Stimulated activated naive B cell treated with anti-CD40 and anti-IgM and Interleukin-4, amounts not matched to agents 10 μg/mL and 1 μg/mL and 100 μg/mL, for 72 hours (primary cell): ENCODE measurements around the gene UTY.

Experiments used
- ATAC-seq, 2 donors: fragments of 150-1000 bp; cut with Tn5 transposase; replicated peaks; 2 replicates each; pipeline ENCODE4 v1.10.0; 2021; ENCODE audit warnings: moderate library complexity in 1 of 2
- DNase-seq: peaks from one replicate; pipeline ENCODE4 v3.0.0; 2021
- H3K27ac Mint-ChIP-seq: one replicate; pipeline ENCODE4 v1.8.0; 2022; ENCODE audit warnings: mild to moderate bottlenecking, mixed read lengths
- H3K27me3 Mint-ChIP-seq, 2 donors: one replicate each; pipeline ENCODE4 v1.8.0; 2022; ENCODE audit warnings: mixed read lengths in 2 of 2
- H3K36me3 Mint-ChIP-seq, 2 donors: one replicate each; pipeline ENCODE4 v1.8.0; 2022; ENCODE audit warnings: mixed read lengths in 2 of 2, mild to moderate bottlenecking in 1 of 2
- H3K4me1 Mint-ChIP-seq, 2 donors: one replicate each; pipeline ENCODE4 v1.8.0; 2022; ENCODE audit warnings: mixed read lengths in 2 of 2, mild to moderate bottlenecking in 1 of 2
- H3K4me3 Mint-ChIP-seq, 2 donors: one replicate each; pipeline ENCODE4 v1.8.0; 2022; ENCODE audit warnings: mild to moderate bottlenecking in 2 of 2, mixed read lengths in 2 of 2, moderate library complexity in 1 of 2
- H3K9me3 Mint-ChIP-seq, 2 donors: one replicate each; pipeline ENCODE4 v1.8.0; 2022; ENCODE audit warnings: mixed read lengths in 2 of 2, mild to moderate bottlenecking in 1 of 2

Gene UTY

DNA sequence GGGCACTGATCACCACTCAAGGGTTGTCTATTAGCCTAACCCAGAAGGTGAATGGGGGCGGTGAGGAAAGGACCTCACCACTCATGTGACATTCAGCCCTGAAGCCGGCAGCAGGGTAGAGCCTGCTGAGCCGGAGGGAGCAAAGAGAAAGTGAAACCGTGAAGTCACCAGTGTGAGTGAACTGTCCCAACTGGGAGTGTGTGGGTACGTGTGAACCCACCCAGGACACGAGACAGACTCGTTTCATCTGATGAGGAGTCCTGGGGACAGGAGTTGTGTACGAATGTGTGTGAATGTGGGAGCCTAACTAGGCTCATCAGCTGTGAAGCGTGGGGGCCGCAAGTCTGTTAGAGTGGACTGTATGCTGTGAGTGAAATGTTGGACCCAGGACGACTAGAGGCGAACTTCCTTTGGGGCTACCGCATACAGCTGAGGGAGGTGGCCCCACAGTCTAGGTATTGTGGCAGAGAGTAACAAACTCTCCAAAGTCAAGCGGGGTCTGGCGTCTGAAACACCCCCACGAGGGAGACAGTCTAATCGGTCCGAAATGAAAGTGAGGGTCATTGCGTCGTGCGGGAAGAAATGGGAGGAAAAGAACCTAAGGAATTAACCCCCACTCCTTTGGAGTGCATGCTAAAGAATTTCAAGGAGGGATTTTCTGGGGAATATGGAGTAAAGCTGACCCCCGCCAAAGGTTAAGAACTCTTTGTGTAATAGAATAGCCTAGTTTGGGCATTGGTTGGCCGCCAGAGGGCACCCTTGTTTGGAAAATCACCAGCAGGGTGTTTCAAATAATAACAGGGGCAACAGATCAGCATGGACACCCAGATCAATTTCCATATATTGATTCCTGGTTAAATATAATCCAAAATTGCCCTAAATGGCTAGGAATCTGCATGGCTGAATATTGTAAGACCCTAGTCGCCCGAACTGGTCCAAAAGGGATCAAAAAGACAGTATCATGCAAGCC is 43.6 kb downstream of the UTY start:
- no peak overlapping the region for H3K27ac Mint-ChIP-seq
- DNase-seq = no peak
- ATAC-seq = peak in 1 of 2 donors; percentile 95
- H3K4me1 Mint-ChIP-seq = peaks cover 0 to 34% of the 10 kb centered on the region in 2 donors
- H3K27me3 Mint-ChIP-seq = no peaks in the 10 kb centered on the region
- peaks cover 0 to 33% of the 10 kb centered on the region in 2 donors for H3K36me3 Mint-ChIP-seq
- peaks cover 0 to 4% of the 10 kb centered on the region in 2 donors for H3K9me3 Mint-ChIP-seq
- peak overlapping the region in 1 of 2 donors; percentile 93 for H3K4me3 Mint-ChIP-seq

DNA sequence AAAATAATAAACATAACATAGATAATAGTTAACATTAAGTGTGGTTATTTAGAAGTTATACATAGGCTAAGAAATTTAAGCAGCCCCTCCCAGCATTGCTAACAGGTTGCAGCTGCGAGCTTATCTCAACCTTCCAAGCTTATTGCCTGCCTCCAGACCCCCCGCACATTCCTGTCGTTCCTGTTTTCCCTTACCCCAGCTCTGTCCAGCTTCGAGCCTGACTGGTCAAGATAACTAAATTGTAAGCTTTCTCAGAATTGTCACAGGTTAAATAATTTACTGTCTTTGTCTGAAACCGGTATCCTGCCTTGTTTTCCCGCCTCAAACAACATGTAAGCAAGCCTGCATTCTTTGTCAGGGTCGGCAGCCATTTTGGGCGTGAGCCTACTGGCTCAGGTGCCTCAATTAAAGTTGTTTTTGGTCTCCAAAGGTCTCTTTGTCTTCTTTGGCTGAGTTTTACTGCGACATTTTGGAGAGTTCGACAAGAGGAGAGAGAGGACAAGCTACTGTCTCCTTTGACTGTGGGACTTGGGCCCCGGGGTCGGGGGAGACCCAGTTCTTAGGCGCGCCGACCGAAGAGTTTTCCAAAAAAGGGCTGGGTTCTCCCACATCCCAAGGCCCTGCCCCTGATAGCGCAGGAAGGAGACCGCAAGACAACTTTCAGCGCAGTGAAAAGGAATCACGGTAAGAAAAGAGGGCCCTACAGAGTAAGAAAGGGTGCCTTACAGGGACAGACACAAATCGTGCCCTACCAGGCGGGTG is 44.4 kb downstream of the UTY start:
- DNase-seq (no peak), ATAC-seq (no peak)
- no peaks in the 10 kb centered on the region for H3K27me3 Mint-ChIP-seq
- peaks cover 0 to 34% of the 10 kb centered on the region in 2 donors for H3K4me1 Mint-ChIP-seq
- H3K27ac Mint-ChIP-seq = no peak overlapping the region
- peaks cover 0 to 39% of the 10 kb centered on the region in 2 donors for H3K36me3 Mint-ChIP-seq
- H3K4me3 Mint-ChIP-seq = peak overlapping the region in 1 of 2 donors; percentile 93
- H3K9me3 Mint-ChIP-seq = peaks cover 0 to 5% of the 10 kb centered on the region in 2 donors

DNA sequence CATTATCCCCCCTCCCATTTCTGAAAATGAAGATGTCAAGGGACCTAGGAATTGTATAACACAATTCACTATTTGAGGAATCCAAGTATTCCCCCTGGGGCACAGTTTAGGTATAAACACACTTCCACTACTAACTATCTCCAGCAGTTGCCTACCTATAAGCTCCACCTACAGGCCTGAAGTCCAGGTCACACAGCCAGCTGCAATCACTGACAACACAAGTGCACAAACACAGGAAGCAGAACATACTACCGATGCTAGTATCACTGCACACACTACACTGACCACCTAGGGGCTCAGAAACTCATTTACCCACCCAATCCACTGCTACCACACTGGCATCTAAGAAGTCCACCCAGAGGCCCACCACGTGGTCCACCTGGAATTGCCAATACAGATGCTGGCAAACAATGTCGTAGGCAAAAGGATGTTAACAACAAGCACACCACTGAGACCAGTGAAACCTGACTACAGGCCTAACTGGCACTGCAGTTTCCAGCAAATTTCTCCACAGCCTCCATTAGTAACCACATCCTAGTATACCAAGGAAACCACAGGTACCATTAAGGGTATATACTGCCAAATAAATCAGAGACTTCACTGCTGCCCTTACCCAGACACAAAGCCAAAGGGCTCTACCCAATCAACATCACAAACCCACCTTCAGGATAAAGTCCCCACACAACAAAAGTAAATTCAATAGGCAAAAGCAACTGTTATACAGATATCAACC is 47.4 kb downstream of the UTY start:
- H3K27me3 Mint-ChIP-seq = no peaks in the 10 kb centered on the region
- no peak overlapping the region for H3K27ac Mint-ChIP-seq
- H3K4me1 Mint-ChIP-seq = peaks cover 0 to 42% of the 10 kb centered on the region in 2 donors
- no peak overlapping the region for H3K4me3 Mint-ChIP-seq
- DNase-seq = no peak
- H3K36me3 Mint-ChIP-seq = peaks cover 0 to 55% of the 10 kb centered on the region in 2 donors
- no peak for ATAC-seq
- H3K9me3 Mint-ChIP-seq = peaks cover 0 to 9% of the 10 kb centered on the region in 2 donors

DNA sequence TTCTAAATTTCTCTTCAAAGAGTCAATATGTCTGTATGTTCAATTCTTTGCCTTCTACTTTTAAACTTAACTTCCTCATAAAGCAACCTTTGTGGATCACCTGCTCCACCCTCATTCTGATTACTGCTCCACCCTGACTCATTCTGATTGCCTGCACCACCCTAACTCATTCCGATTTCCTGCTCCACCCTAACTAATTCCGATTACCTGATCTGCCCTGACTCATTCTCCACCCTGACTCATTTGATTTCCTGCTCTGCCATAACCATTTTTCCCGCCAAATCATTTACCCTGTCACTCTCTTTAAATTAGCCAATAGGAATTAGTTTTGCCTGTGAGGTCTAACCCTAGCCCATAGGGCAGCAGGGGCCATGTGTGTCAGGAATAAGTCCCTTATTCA is 50.3 kb downstream of the UTY start:
- H3K36me3 Mint-ChIP-seq = peaks cover 0 to 62% of the 10 kb centered on the region in 2 donors
- DNase-seq = no peak
- no peaks in the 10 kb centered on the region for H3K27me3 Mint-ChIP-seq
- no peak overlapping the region for H3K27ac Mint-ChIP-seq
- no peak for ATAC-seq
- H3K9me3 Mint-ChIP-seq = peaks cover 0 to 13% of the 10 kb centered on the region in 2 donors
- H3K4me3 Mint-ChIP-seq = peak overlapping the region in 1 of 2 donors; percentile 50
- H3K4me1 Mint-ChIP-seq = peaks cover 0 to 36% of the 10 kb centered on the region in 2 donors

DNA sequence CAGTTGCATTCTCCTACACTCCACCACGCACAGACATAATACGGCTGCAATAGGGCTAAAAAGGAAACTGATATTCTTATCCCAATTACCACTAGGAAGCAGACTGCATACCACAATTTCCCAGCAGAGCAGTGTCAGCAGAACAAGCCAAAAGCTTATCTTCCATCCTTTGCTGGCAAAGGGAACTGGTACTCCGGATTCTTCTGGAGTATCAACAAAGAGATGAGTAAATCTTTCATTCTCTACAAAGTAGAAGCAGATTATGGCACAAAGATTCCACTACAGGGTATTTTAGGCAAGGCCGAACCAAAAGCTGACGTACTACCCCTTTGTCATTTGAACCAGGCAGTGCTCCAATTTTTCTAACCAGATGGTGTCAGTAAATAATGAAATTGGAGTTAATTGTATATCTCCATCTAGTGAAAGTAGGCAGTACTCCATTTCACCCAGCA is 56.5 kb downstream of the UTY start:
- Mint-ChIP-seq H3K27ac (no peak overlapping the region), H3K4me1 (peaks cover 0 to 68% of the 10 kb centered on the region in 2 donors), H3K9me3 (peaks cover 0 to 4% of the 10 kb centered on the region in 2 donors), H3K27me3 (no peaks in the 10 kb centered on the region), H3K36me3 (peaks cover 0 to 31% of the 10 kb centered on the region in 2 donors), H3K4me3 (no peak overlapping the region)
- DNase-seq = no peak
- ATAC-seq = no peak

DNA sequence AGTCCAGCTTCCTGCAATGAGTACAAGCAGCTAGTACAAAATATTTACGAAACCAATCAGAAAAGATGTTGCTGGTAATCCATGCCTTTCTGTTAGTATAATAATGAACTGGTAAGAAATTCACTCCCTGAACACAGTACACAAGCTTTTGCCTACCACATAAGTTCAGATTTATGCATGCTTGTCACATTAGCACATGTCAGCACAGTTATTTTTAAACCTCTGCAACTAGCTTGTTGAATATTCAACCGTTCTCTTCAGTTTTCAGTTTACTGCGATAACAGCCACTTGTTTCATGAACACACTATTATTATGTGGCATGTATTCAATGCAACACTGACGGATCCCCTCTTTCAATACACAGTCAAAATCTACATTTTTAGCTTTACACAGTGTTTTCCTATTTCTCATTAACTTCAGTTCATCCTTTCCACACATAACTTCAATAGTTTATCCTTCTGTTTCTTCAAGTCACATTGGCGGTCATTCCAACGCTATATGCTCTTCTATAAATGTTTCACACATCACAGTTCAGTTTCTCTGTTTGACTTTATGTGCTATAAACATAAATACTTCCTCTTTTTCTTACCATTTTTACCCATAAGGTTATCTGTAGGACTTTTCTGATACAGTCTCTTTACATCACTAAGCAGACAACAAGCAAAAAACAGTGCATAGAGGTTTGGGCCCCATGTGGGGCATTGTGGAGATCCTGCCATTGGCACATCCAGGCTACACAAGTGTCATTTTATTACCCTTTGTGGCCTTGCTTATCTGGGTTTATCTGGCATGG is 62.8 kb downstream of the UTY start:
- no peaks in the 10 kb centered on the region for H3K27me3 Mint-ChIP-seq
- H3K36me3 Mint-ChIP-seq = peaks cover 0 to 7% of the 10 kb centered on the region in 2 donors
- H3K4me3 Mint-ChIP-seq = peak overlapping the region in 1 of 2 donors; percentile 38
- no peaks in the 10 kb centered on the region for H3K9me3 Mint-ChIP-seq
- peaks cover 0 to 42% of the 10 kb centered on the region in 2 donors for H3K4me1 Mint-ChIP-seq
- no peak overlapping the region for H3K27ac Mint-ChIP-seq
- ATAC-seq (peak in 1 of 2 donors; percentile 95), DNase-seq (no peak)

DNA sequence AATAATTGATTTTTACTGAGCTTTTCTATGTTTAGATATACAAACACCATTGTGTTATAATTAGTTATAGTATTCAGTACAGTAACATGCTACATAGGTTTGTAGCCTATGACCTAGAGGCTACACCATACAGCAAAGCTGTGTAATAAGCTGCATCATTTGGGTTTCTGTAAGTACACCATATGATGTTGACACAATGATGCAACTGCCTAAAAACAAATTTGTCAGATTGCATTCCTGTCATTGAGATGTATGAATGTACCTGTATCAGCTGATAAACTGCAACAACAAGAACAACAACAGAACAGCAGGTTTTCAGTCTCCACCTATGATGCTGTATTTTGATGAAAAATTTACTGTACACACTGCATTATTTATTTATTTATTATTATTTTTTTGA is 64.3 kb downstream of the UTY start:
- Mint-ChIP-seq H3K27me3 (no peaks in the 10 kb centered on the region), H3K36me3 (peaks cover 0 to 7% of the 10 kb centered on the region in 2 donors), H3K9me3 (no peaks in the 10 kb centered on the region), H3K4me1 (peaks cover 0 to 32% of the 10 kb centered on the region in 2 donors), H3K27ac (no peak overlapping the region), H3K4me3 (no peak overlapping the region)
- ATAC-seq (no peak), DNase-seq (no peak)

DNA sequence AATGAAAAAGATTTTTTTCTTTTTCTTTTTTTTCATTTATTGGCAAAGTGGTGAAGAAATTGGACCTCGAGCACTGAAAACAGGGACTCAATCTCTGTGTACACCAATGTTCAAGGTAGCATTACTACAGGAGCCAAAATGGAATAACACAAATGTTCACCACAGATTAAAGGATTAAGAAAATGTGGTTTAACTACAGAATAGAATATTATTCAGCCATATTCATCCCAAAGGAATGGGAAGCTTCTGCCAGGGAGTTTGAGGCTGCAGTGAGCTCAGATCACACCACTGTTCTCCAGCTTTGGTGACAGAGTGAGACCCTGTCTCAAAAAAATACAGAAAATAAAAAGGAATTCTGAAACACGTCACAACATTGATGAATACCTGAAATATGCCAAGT is 81.0 kb downstream of the UTY start:
- Mint-ChIP-seq H3K9me3 (no peaks in the 10 kb centered on the region), H3K4me1 (peaks cover 0 to 4% of the 10 kb centered on the region in 2 donors), H3K27ac (no peak overlapping the region), H3K4me3 (no peak overlapping the region), H3K27me3 (no peaks in the 10 kb centered on the region), H3K36me3 (peaks cover 0 to 4% of the 10 kb centered on the region in 2 donors)
- DNase-seq (no peak), ATAC-seq (no peak)

DNA sequence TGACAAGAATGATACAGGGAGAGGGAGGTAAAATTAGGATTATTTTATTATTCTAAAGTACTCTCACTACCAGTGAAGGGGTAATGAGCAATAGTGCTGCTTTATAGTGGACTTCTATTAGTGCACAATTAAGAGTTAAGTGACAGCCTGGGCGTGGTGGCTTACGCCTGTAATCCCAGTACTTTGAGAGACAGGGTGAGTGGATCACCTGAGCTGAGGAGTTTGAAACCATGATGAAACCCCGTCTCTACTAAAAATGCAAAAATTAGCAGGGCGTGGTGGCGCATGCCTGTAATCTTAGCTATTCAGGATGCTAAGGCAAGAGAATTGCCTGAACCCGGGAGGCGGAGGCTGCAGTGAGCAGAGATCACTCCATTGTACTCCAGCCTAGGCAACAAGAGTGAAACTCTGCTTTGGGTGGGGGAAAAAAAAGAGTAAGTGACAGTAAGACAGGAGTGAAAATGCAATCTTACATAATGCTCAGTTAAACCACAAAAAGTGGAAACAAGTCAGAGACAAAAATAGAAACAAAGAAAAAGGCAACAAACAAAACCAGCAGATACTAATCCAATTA is 98.6 kb downstream of the UTY start:
- Mint-ChIP-seq H3K36me3 (peaks cover 0 to 17% of the 10 kb centered on the region in 2 donors), H3K27me3 (no peaks in the 10 kb centered on the region), H3K27ac (no peak overlapping the region), H3K9me3 (peaks cover 0 to 2% of the 10 kb centered on the region in 2 donors), H3K4me3 (no peak overlapping the region), H3K4me1 (peaks cover 0 to 26% of the 10 kb centered on the region in 2 donors)
- DNase-seq = no peak
- ATAC-seq = no peak

DNA sequence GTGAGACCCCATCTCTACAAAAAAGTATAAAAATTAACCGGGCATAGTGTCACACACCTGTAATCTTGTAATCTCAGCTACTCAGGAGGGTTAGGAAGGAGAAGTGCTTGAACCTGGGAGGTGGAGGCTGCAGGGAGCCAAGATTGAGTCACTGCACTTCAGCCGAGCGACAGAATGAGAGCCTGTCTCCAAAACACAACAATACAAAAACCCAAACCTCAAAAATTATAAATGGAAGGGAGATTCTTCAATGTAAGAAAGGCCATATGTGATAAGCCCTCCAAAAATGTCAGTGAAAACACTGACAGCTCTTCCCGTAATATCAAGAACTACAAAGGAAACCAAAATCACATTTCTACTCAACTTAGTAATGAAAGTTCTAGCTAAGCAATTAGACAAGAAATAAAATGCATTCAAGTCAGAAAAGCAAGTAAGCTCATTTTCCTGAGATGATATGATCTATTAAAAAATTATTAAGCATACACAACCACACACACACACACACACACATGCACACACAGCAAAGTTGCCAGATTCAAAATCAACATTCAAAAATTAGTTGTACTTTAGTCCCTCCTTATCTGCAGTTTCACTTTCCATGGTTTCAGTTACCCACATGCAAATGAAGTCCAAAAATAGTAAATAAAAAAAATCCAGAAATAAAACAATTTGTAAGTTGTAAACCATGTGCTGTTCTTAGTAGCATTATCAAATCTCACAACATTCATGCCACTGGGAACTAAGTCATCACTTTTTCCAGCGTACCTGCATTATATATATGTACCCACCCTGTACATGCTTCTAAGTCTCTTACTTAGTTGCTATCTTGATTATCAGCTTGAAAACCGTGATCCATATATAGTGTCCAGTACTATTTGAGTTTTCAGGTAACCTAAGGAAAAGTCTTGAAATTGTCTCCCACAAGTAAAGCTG is 108.7 kb downstream of the UTY start:
- H3K27ac Mint-ChIP-seq = no peak overlapping the region
- DNase-seq (no peak), ATAC-seq (peak in 1 of 2 donors; percentile 67)
- no peaks in the 10 kb centered on the region for H3K9me3 Mint-ChIP-seq
- H3K36me3 Mint-ChIP-seq = no peaks in the 10 kb centered on the region
- peaks cover 0 to 15% of the 10 kb centered on the region in 2 donors for H3K4me1 Mint-ChIP-seq
- peak overlapping the region in 1 of 2 donors; percentile 73 for H3K4me3 Mint-ChIP-seq
- no peaks in the 10 kb centered on the region for H3K27me3 Mint-ChIP-seq

DNA sequence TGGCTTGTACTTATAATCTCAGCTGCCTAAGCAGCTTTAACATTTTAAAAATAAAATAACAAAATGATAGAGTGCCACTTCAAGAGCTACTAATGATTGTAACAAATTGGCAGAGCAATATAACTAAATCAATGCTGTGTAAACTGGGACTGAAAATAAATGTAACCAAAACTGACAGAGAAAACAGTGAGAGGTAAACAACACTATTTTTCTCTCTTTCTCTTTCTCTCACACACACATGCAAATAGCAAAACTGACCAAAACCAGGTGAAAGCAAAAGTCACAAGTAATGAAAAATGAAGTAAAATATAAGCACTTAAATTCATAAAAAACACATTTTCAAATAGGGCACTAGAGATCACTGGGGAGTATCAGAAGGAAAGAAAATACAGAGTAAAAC is 109.6 kb downstream of the UTY start:
- Mint-ChIP-seq H3K27ac (no peak overlapping the region), H3K9me3 (no peaks in the 10 kb centered on the region), H3K4me1 (peaks cover 0 to 15% of the 10 kb centered on the region in 2 donors), H3K4me3 (peak overlapping the region in 1 of 2 donors; percentile 73), H3K27me3 (no peaks in the 10 kb centered on the region), H3K36me3 (no peaks in the 10 kb centered on the region)
- ATAC-seq (no peak), DNase-seq (no peak)

DNA sequence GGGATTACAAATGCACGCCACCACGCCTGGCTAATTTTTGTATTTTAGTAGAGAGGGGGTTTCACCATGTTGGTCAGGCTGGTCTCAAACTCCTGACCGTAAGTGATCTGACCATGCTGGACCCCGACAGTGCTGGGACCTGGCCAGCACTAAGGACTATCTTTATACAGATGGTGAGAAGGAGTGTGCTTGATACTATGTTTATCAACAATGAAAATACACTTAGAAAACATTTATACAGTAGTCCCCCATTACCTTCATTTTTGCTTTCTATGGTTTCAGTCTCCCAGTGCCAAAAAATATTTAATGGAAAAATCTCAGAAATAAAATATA is 111.4 kb downstream of the UTY start:
- Mint-ChIP-seq H3K4me3 (no peak overlapping the region), H3K4me1 (peaks cover 0 to 15% of the 10 kb centered on the region in 2 donors), H3K27ac (no peak overlapping the region), H3K36me3 (no peaks in the 10 kb centered on the region), H3K9me3 (no peaks in the 10 kb centered on the region), H3K27me3 (no peaks in the 10 kb centered on the region)
- no peak for ATAC-seq
- no peak for DNase-seq
